Adrenal gland (tissue), 5 donors: Measurements from ENCODE around the gene ITPR1.

Experiments
- POLR2A ChIP-seq, 2 donors: fragments of 450-650 bp; IDR thresholded peaks; one replicate each; pipeline ENCODE4 v1.6.1; 2017; ENCODE audit warnings: antibody characterized with exemption in 2 of 2, mild to moderate bottlenecking in 2 of 2, moderate library complexity in 1 of 2
- TF ChIP-seq, protein P1 (sequence below), 6 experiments: fragments of 450-650 bp in 4 of 6; fragments of 200-600 bp in 2 of 6; sonication (generic) in 1 of 6; IDR thresholded peaks; 1 replicate in 5 of 6; 2 replicates in 1 of 6; pipeline versions ENCODE4 v1.5.1 to v1.8.0; 2016 to 2021; ENCODE audit warnings: antibody characterized with exemption in 6 of 6, mild to moderate bottlenecking in 2 of 6, moderate library complexity in 1 of 6
- donor health status: DM: no; HTN: no; CAD: no.

DNA sequence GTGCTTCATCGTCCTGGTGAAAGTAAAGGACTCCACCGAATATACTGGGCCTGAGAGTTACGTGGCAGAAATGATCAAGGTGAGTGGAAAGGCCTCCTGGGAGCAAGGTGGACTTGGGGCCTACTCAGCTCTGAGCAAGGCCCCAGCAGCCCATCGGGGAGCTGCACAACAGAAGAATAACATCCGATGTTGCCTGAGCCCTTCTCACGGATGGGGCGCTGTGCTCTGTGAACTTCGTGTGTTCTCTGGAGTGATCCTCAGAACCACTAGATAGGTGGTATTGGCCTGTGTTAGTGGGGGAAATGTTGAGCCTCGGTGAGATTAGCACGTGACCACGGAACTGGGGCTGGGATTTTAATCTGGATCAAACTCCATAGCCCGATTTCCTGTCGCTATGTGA, 325.0 kb downstream of the ITPR1 start:
- TF ChIP-seq POLR2A (IDR thresholded peaks at IDR 0.05), result no peak
- TF ChIP-seq, protein P1, sequence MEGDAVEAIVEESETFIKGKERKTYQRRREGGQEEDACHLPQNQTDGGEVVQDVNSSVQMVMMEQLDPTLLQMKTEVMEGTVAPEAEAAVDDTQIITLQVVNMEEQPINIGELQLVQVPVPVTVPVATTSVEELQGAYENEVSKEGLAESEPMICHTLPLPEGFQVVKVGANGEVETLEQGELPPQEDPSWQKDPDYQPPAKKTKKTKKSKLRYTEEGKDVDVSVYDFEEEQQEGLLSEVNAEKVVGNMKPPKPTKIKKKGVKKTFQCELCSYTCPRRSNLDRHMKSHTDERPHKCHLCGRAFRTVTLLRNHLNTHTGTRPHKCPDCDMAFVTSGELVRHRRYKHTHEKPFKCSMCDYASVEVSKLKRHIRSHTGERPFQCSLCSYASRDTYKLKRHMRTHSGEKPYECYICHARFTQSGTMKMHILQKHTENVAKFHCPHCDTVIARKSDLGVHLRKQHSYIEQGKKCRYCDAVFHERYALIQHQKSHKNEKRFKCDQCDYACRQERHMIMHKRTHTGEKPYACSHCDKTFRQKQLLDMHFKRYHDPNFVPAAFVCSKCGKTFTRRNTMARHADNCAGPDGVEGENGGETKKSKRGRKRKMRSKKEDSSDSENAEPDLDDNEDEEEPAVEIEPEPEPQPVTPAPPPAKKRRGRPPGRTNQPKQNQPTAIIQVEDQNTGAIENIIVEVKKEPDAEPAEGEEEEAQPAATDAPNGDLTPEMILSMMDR (IDR thresholded peaks at IDR 0.05), result no peak
